Measurements from ENCODE around the gene GATA5.

The GATA5 gene

DNA sequence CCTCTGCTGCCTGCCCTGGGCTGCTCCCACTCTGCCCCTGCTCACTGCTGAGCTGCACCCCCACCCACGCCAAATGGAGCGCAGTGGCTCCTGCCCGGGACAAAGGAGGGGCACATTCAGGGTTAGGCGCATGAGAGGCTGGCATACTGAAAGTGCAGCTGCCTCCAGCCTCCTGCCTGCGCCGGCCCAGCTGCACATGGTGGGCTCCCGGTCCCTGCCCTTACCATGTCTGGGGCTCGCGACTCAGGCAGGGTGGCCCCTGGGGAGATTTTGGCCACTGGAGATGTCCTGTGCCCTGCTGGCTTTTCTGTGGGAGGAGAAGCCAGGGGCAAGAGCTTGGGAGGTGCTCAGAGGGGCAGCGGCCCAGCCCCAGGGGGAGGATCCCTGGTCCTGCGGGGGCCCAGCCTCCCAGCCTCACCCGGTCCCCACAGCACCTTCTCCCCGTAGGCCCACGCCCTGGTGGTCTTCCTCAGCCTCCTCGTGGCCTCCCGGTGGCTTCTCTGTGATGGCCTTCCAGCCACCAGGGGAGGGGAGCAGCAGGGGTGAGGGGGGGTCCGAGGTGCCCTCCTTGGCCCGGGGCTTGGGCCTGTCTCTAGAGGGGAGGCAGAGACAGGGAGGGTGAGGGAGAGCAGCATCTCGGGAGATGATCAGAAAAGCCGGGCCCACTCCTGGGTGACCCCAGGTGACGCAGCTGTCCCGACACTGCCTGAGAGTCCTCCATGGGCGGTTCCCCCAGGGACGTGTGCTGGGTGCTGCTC is 60.3 kb downstream of the GATA5 start:
- no peak for DNase-seq (ENCODE audit: low spot score)

DNA sequence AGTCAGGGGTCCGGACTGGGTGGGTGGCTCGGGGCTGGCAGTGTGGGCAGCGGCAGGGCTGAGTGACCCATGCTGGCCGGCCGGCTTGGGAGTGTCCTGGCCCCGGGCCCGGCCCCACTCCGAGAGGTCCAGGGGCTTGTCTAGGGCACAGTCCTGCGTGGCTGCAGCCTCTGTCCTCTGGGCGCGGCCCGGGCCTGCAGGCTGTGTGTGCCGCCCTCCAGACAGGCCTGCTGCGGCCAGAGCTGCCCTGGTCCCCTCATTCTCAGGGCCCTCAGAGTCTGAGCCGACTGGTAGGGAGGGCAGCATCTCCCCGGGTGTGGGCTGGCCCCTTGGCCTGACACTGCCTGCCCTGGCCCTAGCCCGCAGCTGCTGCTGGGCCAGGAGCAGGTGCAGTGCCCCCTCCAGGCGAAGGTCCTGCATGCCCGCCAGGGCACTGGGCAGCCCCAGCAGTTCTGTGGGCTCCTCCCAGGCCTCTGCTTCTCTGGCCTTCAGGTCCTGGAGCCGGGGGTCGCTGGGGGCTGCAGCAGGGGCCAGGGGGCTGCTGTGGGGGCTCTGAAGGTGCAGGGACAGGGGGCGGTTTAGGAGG is 61.8 kb downstream of the GATA5 start:
- no peak for DNase-seq (ENCODE audit: low spot score)
